K562 (cell line): Measurements from ENCODE around the gene SYCN. TPM values are rescaled to one million over a fixed set of nuclear protein-coding genes. Genes with fewer than 3 reads are reported as not detected.
A peak's percentile ranks its signal among the peaks of the same experiment; 100 is the strongest.

Experiments
- ATAC-seq: fragments of 200-7000 bp; cut with Tn5 transposase; 3 replicates; pipeline ENCODE4 v1.9.1; 2020; ENCODE audit warnings: moderate library complexity
- BruUV-seq: library from RNA; stranded (reverse); fragments of 400-500 nt; replicated peaks from 2 replicates; lab custom pipeline; 2021; lab: Mats Ljungman, UMichigan
- CTCF ChIA-PET: fragments of 300-600 bp; formaldehyde crosslinking; extraction: SDS; loops from one replicate; lab custom pipeline; 2021; ENCODE audit warnings: low intra/inter-chr PET ratio; lab: Yijun Ruan, JAX
- POLR2A ChIA-PET: fragments of 300-600, 350-650 bp; sonication (Branson Sonifier 250); formaldehyde crosslinking; extraction: SDS; loops from one replicate; lab custom pipeline; 2021; ENCODE audit warnings: antibody characterized with exemption, inconsistent platforms; lab: Yijun Ruan, JAX
- DNase-seq, 4 experiments: peaks; one replicate each; pipeline versions ENCODE4 v3.0.0 to v3.0.0-alpha.2; 2011 to 2018; ENCODE audit warnings: low spot score in 3 of 4, mixed read lengths in 3 of 4; ENCODE audit errors: extremely low read depth in 1 of 4
- FAIRE-seq: peaks from 2 replicates; lab custom pipeline; 2011; peaks lifted over from hg19 to GRCh38; lab: Jason Lieb, UNC
- H2AFZ ChIP-seq: 2 replicates; pipeline ENCODE4 v1.6.0; 2011; ENCODE audit warnings: low read depth, low read length, control low read depth, inconsistent platforms
- H3K27ac ChIP-seq: fragments of 200-600 bp; 3 replicates; pipeline ENCODE4 v1.8.0; 2011; ENCODE audit warnings: low read depth, mild to moderate bottlenecking, control low read depth, inconsistent platforms, low read length, moderate library complexity, mixed read lengths; ENCODE audit errors: extremely low read depth
- H3K27me3 ChIP-seq, 2 experiments: fragments of 300-600 bp in 1 of 2; 2 replicates in 1 of 2; 3 replicates in 1 of 2; pipeline versions ENCODE4 v1.6.0 to v1.8.0; 2011; ENCODE audit warnings: inconsistent platforms in 2 of 2, low read length in 2 of 2, mild to moderate bottlenecking in 1 of 2, mixed read lengths in 1 of 2, moderate library complexity in 1 of 2; ENCODE audit not compliant: control insufficient read depth in 2 of 2, insufficient read depth in 2 of 2
- H3K36me3 ChIP-seq: fragments of 300-600 bp; 3 replicates; pipeline ENCODE4 v1.8.0; 2011; ENCODE audit warnings: mild to moderate bottlenecking, low read length, inconsistent platforms; ENCODE audit not compliant: control insufficient read depth, insufficient read depth
- H3K4me1 ChIP-seq, 2 experiments: fragments of 200-600 bp in 1 of 2; replicated peaks in 1 of 2; 2 replicates in 1 of 2; 3 replicates in 1 of 2; pipeline versions ENCODE4 v1.5.1 to v1.8.0; 2011; ENCODE audit warnings: inconsistent platforms in 2 of 2, low read length in 2 of 2, mild to moderate bottlenecking in 1 of 2, mixed read lengths in 1 of 2, moderate library complexity in 1 of 2; ENCODE audit not compliant: control insufficient read depth in 2 of 2, insufficient read depth in 2 of 2
- H3K4me2 ChIP-seq: 2 replicates; pipeline ENCODE4 v1.6.1; 2011; ENCODE audit warnings: low read length, control low read depth, inconsistent platforms, mixed read lengths; ENCODE audit not compliant: insufficient read depth
- H3K4me3 ChIP-seq: fragments of 200-600 bp; sonication (generic), shearing (Covaris generic); 2 replicates; pipeline ENCODE4 v1.5.1; 2016; ENCODE audit warnings: control low read depth, inconsistent platforms
- H3K79me2 ChIP-seq: fragments of 200-600 bp; 3 replicates; pipeline ENCODE4 v1.8.0; 2011; ENCODE audit warnings: low read length, inconsistent platforms; ENCODE audit not compliant: control insufficient read depth, insufficient read depth
- H3K9ac ChIP-seq, 2 experiments: 2 replicates each; pipeline versions ENCODE4 v1.6.0 to v1.6.1; 2011; ENCODE audit warnings: low read depth in 2 of 2, low read length in 2 of 2, control low read depth in 1 of 2, inconsistent platforms in 1 of 2, mild to moderate bottlenecking in 1 of 2, mixed read lengths in 1 of 2; ENCODE audit not compliant: insufficient read depth in 1 of 2
- H3K9me1 ChIP-seq: one replicate; pipeline ENCODE4 v1.6.0; 2011; ENCODE audit warnings: inconsistent platforms, mild to moderate bottlenecking, low read length, moderate library complexity; ENCODE audit not compliant: control insufficient read depth, insufficient read depth
- H3K9me3 ChIP-seq: replicated peaks from 2 replicates; pipeline ENCODE4 v1.5.1; 2011; ENCODE audit warnings: low read depth, low read length, inconsistent platforms; ENCODE audit not compliant: control insufficient read depth, insufficient read depth
- H4K20me1 ChIP-seq: replicated peaks from 2 replicates; pipeline ENCODE4 v1.6.1; 2011; ENCODE audit warnings: low read length, inconsistent platforms, mixed read lengths; ENCODE audit not compliant: control insufficient read depth, insufficient read depth
- CBX1 ChIP-seq: sonication (generic); IDR thresholded peaks from 2 replicates; pipeline ENCODE4 v1.6.1; 2016; ENCODE audit warnings: antibody characterized with exemption, low read depth, mild to moderate bottlenecking
- EP300 ChIP-seq: IDR thresholded peaks from 2 replicates; pipeline ENCODE4 v1.6.1; 2012; ENCODE audit warnings: low read length, improper control_type of control experiment
- ERF ChIP-seq: fragments of 450-650 bp; formaldehyde crosslinking; IDR thresholded peaks from 2 replicates; pipeline ENCODE4 v1.4.0; 2020; ENCODE audit warnings: mild to moderate bottlenecking, mixed read lengths
- KLF13 ChIP-seq: fragments of 450-650 bp; IDR thresholded peaks from 2 replicates; pipeline ENCODE4 v1.6.1; 2016; ENCODE audit warnings: missing genetic modification characterization, low read depth, mild to moderate bottlenecking, missing compliant biosample characterization, moderate library complexity, borderline replicate concordance
- LCOR ChIP-seq: sonication (generic); formaldehyde crosslinking; IDR thresholded peaks from 2 replicates; pipeline ENCODE4 v1.8.0; 2022; ENCODE audit warnings: mild to moderate bottlenecking, missing genetic modification reagents
- MAFG ChIP-seq: fragments of 450-650 bp; conservative IDR thresholded peaks from 2 replicates; pipeline ENCODE4 v1.6.1; 2016; ENCODE audit warnings: missing genetic modification characterization, missing compliant biosample characterization
- TOE1 ChIP-seq, 2 experiments: fragments of 450-650 bp in 1 of 2; sonication (generic) in 1 of 2; formaldehyde crosslinking in 1 of 2; IDR thresholded peaks; 2 replicates each; pipeline versions ENCODE4 v1.7.1 to v1.8.0; 2016 to 2022; ENCODE audit warnings: borderline replicate concordance in 2 of 2, mild to moderate bottlenecking in 2 of 2, antibody characterized with exemption in 1 of 2, inconsistent platforms in 1 of 2, low read depth in 1 of 2, missing genetic modification reagents in 1 of 2, moderate library complexity in 1 of 2
- ZFX ChIP-seq: sonication (generic); formaldehyde crosslinking; IDR thresholded peaks from 2 replicates; pipeline ENCODE4 v1.8.0; 2022; ENCODE audit warnings: mild to moderate bottlenecking, missing genetic modification reagents, moderate library complexity
- ZNF384 ChIP-seq: IDR thresholded peaks from 2 replicates; pipeline ENCODE4 v1.6.1; 2012; ENCODE audit warnings: low read depth, low read length, improper control_type of control experiment
- ZNF445 ChIP-seq: fragments of 250-450 bp; sonication (Bioruptor Pico); IDR thresholded peaks from 2 replicates; pipeline ENCODE4 v1.4.0; 2020; ENCODE audit warnings: low read depth, mild to moderate bottlenecking, moderate library complexity
- WGBS: fragments of 100-300 bp; shearing (Covaris generic); methylation state at CpG from one replicate; pipeline ENCODE4 v1.1.6; 2016; ENCODE audit warnings: low coverage, mixed read lengths; ENCODE audit not compliant: insufficient coverage; ENCODE audit errors: missing lambda C conversion rate; 5-methylcytosine and 5-hydroxymethylcytosine counted together
- in situ Hi-C: fragments of 300-500 bp; cut with MboI; formaldehyde crosslinking; loops from 4 replicates; pipeline ENCODE4 v1.15.0; 2018; ENCODE audit warnings: inconsistent platforms, mixed read lengths
- intact Hi-C: fragments of 100-400 bp; cut with micrococcal nuclease; formaldehyde crosslinking; loops from 2 replicates; pipeline ENCODE4 v1.14.2; 2022
- polyA plus RNA-seq, 8 experiments: library from polyadenylated mRNA; depleted of rRNA in 4 of 8; stranded (reverse) in 5 of 8; unstranded in 3 of 8; fragments of >200 nt; fragmentation: Nextera tagmentation in 2 of 8; fragmentation: Illumina TruSeq in 1 of 8; extraction: Ambion mirVana in 2 of 8; extraction: Trizol in 1 of 8; gene quantifications; 2 replicates each; pipeline versions ENCODE4 v1.2.1 to v1.2.3, GENCODE V29; 2011 to 2014; ENCODE audit warnings: inconsistent platforms in 1 of 8, missing spikeins in 1 of 8
- total RNA-seq, 7 experiments: library from RNA; depleted of rRNA in 6 of 7; stranded (reverse); fragments of >200 nt in 6 of 7; fragmentation: Illumina TruSeq in 2 of 7; extraction: Trizol in 2 of 7; gene quantifications; 2 replicates each; pipeline versions ENCODE4 v1.2.1 to v1.2.3, GENCODE V29; 2011 to 2021; ENCODE audit warnings: low replicate concordance in 1 of 7
- TF ChIP-seq, protein P1 (sequence below): fragments of 450-650 bp; IDR thresholded peaks from one replicate; pipeline ENCODE4 v1.6.1; 2018; ENCODE audit warnings: mild to moderate bottlenecking, moderate library complexity; ENCODE audit not compliant: partially characterized antibody

Gene SYCN
- total and polyA plus RNA-seq, 9 of the 15 experiments (the other 6 are each of a cell fraction or from before 2014, with no cell fraction given) = not detected

DNA sequence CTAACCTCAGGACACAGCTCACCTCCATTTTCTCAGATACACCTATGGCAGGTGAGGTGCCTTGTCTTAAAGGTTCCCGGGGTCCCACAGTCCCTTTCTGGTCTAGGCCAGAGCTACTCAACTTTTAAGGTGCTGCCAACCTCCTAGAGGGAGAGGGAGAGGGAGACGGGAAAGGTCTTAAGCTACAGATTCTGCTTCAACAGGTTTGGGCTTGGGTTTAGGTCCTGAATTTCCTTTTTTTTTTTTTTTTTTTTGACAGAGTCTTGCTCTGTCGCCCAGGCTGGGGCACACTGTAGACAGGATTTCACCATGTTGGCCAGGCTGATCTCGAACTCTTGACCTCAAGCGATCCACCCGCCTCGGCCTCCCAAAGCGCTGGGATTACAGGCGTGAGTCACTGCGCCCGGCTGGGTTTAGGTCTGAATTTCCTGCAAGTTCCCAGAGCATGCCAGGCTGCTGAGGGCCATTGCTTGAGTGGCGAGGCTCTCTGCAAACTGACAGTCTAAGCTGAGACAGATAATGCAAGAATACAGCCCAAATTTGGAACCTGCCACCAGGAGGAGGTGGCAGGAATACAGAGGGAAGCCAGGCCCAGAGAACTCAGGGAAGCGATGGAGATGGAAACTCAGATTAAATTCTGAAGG lies 7.8 kb upstream of the SYCN start:
- FAIRE-seq = no peak
- Histone ChIP-seq H3K27ac (no peak overlapping the region), H4K20me1 (no peaks in the 10 kb centered on the region; the same call in 1 of the 2 replicates), H3K9me1 (no peaks in the 10 kb centered on the region), H3K36me3 (no peaks in the 10 kb centered on the region), H3K79me2 (no peaks in the 10 kb centered on the region), H3K9me3 (peaks cover 1% of the 10 kb centered on the region), H3K4me2 (no peak overlapping the region), H3K4me3 (no peak overlapping the region), H2AFZ (no peak overlapping the region), H3K27me3 (peaks cover 0 to 5% of the 10 kb centered on the region in 2 experiments; a peak in 1 of 5 replicates), H3K9ac (no peak overlapping the region; a peak in 1 of 4 replicates), H3K4me1 (no peaks in the 10 kb centered on the region)
- WGBS = 50% methylated on average over 9 of the region's 13 CpGs
- CTCF ChIA-PET = interaction anchor here (1.0 to 2.2 kb wide), 4 partner anchors 116 to 201 kb away, joined by 3 to 21 read pairs (median 8); partner anchors contain the start of gene PLEKHG2
- in situ Hi-C loops (loop anchor here (5.0 kb wide), 1 partner anchor 115 kb away; no protein-coding TSS in a partner anchor), intact Hi-C loops (loop anchor here (1.0 to 2.0 kb wide), 2 partner anchors 116 to 199 kb away; no protein-coding TSS in a partner anchor)
- POLR2A ChIA-PET = interaction anchor here (0.7 kb wide), 1 partner anchor 13 kb away, joined by 3 read pairs; no protein-coding TSS in a partner anchor
- no peak for DNase-seq
- ATAC-seq = no peak; the same call in 2 of the 3 replicates
- TF ChIP-seq LCOR (CRISPR knock-in tag) (0 out of 2 replicates have a peak, but pooled peaks have one; percentile 63), EP300 (no peak)
- BruUV-seq = no TSS peak

DNA sequence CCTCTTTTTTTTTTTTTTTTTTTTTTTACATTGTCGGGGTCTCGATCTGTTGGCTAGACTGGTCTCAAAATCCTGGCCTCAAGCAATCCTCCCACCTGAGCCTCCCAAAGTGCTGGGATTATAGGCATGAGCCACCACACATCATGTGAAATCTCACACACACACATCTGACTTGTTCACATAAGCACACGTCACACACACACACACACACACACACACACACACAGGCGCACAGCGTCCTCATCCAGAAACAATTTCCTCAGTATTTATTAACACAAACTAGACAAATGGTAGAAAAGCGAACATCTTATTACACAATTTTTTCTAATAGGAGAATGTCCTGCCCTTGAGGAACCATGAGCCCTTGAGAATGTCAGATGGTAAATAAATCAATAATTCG lies 5.1 kb upstream of the SYCN start:
- FAIRE-seq = no peak
- Histone ChIP-seq H3K27me3 (no peaks in the 10 kb centered on the region), H3K79me2 (no peaks in the 10 kb centered on the region), H3K4me1 (peaks cover 12 to 14% of the 10 kb centered on the region in 2 experiments), H3K9ac (no peak overlapping the region), H3K9me1 (no peaks in the 10 kb centered on the region), H3K27ac (no peak overlapping the region), H3K4me3 (no peak overlapping the region), H2AFZ (no peak overlapping the region), H3K4me2 (no peak overlapping the region), H3K9me3 (no peaks in the 10 kb centered on the region), H4K20me1 (no peaks in the 10 kb centered on the region; the same call in 1 of the 2 replicates), H3K36me3 (no peaks in the 10 kb centered on the region)
- no TSS peak for BruUV-seq
- WGBS = 29% methylated on average over 6 of the region's 7 CpGs
- in situ Hi-C loops (no loop called here), intact Hi-C loops (loop anchor here (5.0 kb wide), 1 partner anchor 87 kb away; no protein-coding TSS in a partner anchor)
- ChIA-PET CTCF (no interaction called here), POLR2A (no interaction called here)
- DNase-seq = no peak
- TF ChIP-seq CBX1 (no peak), MAFG (no peak), ERF (no peak), KLF13 (no peak), ZFX (CRISPR knock-in tag) (no peak), ZNF445 (CRISPR knock-in tag) (no peak), TOE1 (IDR thresholded peaks at IDR 0.05; ENCODE audit: borderline replicate concordance) (no peak), TOE1 (CRISPR knock-in tag; IDR thresholded peaks at IDR 0.05; ENCODE audit: borderline replicate concordance, low read depth) (no peak), ZNF384 (no peak)
- TF ChIP-seq, protein P1, sequence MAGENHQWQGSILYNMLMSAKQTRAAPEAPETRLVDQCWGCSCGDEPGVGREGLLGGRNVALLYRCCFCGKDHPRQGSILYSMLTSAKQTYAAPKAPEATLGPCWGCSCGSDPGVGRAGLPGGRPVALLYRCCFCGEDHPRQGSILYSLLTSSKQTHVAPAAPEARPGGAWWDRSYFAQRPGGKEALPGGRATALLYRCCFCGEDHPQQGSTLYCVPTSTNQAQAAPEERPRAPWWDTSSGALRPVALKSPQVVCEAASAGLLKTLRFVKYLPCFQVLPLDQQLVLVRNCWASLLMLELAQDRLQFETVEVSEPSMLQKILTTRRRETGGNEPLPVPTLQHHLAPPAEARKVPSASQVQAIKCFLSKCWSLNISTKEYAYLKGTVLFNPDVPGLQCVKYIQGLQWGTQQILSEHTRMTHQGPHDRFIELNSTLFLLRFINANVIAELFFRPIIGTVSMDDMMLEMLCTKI = no peak
- no peak for ATAC-seq
